OCI-LY1 (cell line): ENCODE measurements around the gene PRPS1.

Experiments used
- CTCF ChIP-seq: fragments of 200-600 bp; sonication (generic), shearing (Covaris generic); IDR thresholded peaks from 2 replicates; pipeline ENCODE4 v1.5.1; 2017; ENCODE audit warnings: mild to moderate bottlenecking, antibody characterized with exemption, low read length, moderate library complexity, mixed read lengths
- EZH2 ChIP-seq: fragments of 200-600 bp; sonication (generic), shearing (Covaris generic); IDR thresholded peaks from 2 replicates; pipeline ENCODE4 v1.8.0; 2017; ENCODE audit warnings: borderline replicate concordance, mixed run types, mild to moderate bottlenecking, antibody characterized with exemption, low read length, moderate library complexity, mixed read lengths

DNA sequence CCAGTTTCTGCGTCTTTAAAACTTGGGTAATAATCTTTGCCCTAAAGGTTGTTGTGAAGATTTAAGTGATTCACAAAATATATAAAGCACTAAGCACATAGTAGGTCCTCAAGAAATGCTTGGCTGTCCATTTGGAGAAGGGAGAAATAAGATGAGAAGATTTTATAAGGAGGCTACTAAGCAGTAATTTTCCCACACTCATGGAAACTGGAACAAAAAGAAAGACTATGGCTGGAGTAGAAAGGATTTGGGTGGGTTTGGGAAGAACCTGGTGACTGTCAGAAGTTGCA is 47.0 kb downstream of the PRPS1 start:
- TF ChIP-seq CTCF = no peak
- no peak for TF ChIP-seq EZH2
